GM18867 (cell line): ENCODE measurements around the gene PHTF2.
"Not testable (repeated sequence)": the region's sequence is repeated elsewhere in the genome, so short reads cannot be mapped to it uniquely, and the experiment has no call there.

Experiments
- ATAC-seq: cut with Tn5 transposase; IDR thresholded peaks from one replicate; pipeline ENCODE4 v1.9.1; 2021; ENCODE audit warnings: mild to moderate bottlenecking, moderate library complexity; ENCODE audit not compliant: unreplicated experiment

The PHTF2 gene

DNA sequence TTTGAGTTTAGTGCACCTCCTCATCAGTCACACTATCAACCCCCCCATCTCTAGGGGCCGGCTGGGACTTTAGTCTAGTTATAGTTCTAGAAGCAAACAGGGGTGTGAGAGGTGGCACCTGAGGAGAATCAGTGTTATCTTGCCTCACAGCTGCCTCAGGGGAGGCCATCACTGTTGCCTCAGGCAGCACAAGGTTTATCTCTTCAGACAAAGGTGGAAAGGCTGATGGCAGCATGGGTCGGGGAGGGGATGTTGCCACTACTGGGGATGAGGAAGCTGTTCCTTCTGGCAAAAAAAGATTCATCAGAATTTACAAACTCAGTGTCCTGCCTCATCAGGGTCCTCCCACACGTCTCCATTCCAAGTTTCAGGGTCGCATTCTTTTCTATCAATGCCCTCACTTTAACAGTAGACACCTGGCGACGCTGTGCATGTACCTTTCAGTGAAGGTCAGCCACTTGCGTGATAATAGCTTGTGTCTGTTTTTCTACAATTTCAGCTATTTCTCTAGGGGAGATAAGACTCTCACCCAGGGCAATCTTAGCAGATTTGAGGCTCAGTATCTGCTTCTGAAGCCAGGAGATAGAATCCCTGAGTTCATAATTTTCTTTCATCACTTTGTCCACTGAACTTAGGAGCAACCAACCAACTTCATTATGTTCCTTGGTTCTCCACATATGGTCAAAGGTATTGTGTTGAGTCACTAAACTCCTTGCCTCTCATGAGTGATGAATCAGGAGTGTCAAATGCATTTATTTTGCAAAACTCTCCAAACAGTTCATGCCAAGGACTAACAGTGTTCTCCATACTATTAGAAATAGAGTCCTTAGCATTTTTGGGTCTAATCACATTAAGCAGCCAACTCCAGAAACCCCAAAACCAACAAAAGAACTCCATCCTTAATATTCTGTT, 75.1 kb downstream of the PHTF2 start:
- not testable (repeated sequence) for ATAC-seq

DNA sequence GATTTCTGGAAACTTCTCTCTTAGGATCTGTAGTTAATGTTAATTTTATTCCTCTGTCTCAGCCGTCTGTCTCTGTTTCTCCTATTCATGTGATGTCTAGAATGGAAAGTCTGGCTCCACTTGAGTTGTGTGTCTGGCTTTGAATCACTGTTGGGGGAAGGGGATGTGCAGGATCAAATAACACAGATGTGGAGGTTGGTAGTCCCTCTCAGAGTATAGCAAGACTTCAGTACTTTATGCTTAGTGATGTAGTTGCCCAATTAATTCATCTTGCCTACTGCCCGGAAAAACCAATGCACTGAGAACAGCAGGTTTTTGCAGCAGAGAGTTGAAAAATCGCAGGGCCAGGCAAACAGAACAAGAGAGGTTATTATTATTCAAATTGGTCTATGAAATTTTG, 79.2 kb downstream of the PHTF2 start:
- ATAC-seq = no peak

DNA sequence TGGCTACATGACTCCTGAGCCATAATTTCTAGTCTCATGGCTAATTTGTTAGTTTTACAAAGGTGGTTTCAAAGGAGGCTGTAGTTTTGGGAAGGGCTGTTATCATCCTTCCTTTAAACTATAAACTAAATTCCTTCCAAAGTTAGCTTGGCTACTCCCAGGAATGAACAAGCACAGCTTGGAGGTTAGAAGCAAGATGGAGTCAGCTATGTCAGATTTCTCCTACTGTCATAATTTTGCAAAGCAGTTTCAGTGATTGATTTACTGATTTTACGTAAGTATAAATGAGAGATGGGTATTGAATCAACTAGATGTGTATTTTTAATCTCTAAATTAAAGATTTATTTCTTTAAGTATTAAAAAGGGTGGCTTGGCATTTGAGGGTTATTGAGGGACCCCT, 79.9 kb downstream of the PHTF2 start:
- ATAC-seq = no peak

DNA sequence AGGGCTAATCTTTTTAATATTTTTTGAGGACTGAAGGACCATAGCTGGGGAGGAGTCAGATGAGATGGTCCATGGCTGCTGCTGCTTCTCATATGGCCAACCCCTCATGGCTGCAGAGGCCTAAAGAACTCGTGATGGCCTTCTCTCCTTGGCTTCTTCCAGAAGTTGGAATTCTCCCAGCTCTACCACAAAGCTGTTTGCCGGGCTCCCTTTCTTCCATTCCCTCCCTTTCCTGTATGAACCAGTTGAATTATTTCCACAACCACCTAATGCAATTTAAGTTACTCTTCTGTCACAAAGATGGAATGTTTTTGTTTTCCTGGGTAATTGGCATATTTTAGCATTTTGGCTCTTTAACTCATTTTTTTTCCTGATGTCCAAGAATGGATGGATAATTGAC, 80.7 kb downstream of the PHTF2 start:
- ATAC-seq = no peak

DNA sequence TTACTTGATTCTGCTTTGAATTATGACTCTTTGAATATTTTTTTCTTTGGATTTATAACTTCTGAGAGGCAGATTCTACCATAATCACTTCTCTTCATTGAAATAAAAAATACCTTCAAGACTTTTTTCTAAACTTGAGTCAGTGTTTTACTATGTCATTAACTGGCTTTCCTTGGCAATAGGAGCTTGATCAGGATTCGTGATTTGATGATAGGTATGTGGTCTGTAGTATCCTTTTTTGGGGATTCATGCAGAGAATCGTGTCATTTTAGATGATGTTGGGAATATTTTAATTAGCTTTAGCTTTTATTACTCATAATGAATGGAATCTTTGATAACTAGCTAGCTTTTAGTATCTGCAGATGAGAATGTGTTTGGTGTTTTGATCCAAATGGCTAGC, 83.3 kb downstream of the PHTF2 start:
- ATAC-seq = no peak

DNA sequence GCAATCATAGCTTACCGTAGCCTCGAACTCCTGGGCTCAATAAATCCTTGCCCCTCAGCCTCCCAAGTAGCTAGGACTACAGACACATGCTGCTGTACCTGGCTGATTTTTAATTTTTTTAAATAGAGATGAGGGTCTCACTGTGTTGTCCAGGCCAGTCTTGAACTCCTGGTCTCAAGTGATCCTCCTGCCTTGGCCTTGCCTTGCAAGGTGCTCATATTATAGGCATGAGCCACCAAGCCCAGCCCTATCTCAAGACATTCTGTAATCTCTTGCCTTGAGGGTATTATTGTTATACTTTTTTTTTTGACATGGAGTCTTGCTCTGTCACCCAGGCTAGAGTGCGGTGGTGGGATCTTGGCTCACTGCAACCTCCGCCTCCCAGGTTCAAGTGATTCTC, 86.6 kb downstream of the PHTF2 start:
- no peak for ATAC-seq

DNA sequence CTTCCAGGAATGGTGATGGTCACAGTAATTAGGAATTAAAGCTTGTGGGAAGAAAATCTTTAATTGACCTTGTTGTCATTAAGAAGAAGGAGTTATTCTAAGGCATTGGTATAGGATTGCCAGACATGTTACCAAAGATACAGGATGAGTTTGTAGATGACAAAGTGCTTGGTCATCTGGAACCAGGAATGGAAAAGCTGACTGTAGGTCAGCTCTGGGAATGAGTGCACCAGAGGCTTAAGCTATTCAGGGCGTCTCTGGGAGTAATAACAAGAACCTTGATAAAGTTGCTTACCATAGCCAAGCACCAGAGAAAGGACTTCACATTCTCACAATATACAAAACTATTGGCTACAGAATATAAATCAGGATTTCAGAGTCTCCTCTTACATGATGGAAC, 89.0 kb downstream of the PHTF2 start:
- no peak for ATAC-seq

DNA sequence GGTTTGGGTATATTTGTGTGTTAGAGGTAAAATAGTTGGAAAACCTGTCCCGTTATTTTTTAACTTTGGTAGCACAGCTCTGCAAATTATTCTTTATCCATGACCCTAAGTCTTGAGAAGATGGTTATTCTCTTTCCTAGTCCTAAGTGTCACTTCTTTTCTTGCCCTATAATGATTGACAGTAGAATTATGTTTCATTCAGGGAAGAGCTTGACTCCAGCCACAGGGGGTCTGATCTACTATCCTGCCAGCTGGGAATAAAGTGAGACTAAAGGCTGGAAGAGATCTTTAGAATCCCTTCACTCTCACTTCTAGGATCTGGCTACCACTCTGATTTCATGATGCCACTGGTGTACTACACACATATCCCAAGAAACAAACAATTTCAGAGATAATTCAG, 90.4 kb downstream of the PHTF2 start:
- ATAC-seq = no peak

DNA sequence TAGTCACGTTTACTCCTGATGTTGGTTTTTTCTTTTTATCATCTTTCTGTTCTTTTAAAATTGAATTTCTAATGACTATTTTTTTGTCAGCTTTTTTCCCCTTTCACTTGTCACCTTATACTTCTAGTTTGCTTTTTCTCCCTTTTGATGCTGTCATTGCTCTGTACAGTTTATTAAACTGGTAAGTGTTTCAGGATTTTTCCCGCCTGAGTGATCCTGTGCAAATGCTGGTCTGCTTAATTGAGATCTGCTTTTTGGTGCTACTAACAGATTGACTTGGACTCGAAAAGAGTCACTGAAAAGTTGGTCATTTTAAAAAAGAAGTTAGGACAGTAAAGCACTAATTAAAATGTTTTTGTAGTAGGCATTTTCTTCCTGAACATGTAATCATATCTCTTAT, 95.2 kb downstream of the PHTF2 start:
- ATAC-seq = no peak

DNA sequence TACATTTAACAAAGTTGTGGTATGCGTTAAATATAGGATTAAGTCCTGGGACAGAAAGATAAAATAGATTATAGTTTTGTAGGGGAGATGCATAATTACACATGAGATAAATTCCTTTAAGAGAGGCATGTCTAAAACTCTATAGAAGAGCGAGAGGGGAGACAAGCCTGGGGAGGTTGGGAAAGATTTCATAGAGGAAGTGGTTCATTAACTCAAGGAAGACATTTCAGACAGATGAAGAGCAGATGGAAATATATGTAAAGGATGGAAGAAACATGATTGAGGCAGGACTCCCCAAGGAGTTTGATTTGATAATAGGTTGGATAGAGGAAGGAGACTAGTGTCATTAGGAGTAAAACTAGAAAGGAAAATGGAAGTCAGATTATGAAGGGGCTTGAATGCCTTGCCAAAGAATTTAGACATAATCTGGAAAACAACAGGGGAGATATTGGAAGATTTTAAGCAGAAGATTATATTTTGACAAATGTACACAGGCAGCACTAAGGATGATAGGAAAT, 96.1 kb downstream of the PHTF2 start:
- ATAC-seq = no peak

DNA sequence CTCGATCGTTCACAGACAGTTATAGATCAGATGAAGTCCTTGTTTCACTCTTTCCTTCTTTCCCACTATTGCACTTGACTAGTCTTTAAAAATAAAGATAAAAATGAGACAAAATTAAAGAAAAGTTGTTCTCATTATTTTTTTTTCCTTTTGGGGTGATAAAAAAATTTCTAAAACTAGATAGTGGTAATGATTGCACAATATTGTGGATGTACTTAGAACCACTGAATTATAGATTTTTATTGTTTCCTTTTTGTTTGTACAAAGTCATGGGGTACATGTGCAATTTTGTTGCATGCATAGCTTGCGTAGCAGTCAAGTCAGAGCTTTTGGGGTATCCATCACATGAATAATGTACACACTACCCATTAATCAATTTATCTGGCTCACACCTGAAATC, 97.3 kb downstream of the PHTF2 start:
- ATAC-seq = no peak

DNA sequence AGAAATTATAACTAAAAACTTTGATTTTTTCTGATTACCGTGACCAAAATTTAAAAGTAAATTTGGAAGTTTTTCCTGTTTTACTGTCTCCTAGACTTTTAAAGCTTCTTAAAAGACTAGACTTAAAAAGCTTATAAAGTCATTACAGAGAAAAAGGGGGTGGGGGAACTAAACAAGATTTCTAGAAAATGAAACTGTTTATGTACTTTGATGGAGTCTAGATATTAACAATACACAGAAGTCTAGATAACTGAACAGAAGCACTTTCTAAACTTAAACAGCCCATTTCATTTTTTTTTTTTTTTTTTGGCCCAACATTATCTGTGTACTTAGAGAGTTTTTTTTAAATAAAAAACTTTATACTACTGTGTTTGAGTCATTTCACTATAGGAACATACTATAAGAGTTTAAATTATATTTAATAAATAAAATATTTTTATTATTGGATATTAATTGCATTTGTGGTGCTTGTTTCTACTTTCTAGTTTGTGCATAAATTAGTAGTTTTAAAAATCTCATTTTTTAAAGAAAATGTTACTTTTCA, 98.5 kb downstream of the PHTF2 start:
- ATAC-seq = no peak

DNA sequence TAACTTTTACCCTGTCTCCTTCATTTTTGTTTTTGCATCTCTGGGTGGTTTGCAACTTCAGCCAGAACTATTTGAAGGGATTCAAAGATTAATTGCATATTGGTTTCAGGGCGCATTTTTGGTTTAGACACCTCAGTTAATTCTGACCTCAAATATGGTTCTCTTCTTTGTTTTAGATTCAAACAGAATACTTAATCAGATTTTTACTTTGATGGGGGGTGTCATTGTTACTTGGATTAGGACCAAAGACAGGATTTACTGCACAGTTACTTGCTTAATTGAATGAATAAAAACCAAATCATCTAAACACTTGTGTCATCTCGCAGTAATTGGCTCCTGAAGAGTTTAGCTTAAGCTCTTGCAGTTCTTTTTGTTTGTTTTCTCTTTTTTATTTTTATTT, 100.9 kb downstream of the PHTF2 start:
- no peak for ATAC-seq

DNA sequence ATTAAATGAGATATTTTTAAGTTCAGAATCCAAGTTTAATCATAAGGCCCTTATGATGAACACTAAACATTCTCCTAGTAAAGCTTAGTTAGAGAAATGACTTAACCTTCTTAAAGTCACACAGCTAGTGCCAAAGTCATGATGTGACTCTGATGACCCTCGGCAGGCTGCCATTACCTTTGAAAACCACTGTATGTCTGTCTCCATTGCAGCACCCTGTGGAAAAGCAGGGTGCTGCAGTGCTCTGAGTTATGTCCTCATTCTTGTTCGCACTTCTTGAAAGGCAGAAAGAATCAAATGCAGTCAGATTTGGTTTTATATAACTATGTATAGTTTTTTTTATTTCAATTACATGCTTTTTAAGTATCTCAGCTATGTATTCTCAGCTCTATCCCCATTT, 105.0 kb downstream of the PHTF2 start:
- no peak for ATAC-seq

DNA sequence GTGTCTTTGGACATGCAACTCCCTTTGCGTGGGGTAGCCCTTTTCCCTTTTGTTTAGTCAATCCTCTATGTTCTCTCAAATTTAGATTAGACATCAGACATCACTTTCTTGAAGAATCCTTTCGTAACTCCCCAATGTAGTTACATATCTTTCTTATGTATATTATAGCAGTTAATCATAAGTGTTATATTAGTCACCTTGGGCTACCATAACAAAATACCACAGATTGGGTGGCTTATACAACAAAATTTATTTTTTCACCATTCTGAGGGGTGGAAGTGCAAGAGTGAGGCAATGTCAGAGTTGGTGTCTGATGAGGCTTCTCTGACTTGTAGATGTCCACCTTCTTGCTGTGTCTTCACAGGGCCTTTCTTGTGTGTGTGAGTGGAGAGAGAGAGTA, 105.7 kb downstream of the PHTF2 start:
- ATAC-seq = no peak

DNA sequence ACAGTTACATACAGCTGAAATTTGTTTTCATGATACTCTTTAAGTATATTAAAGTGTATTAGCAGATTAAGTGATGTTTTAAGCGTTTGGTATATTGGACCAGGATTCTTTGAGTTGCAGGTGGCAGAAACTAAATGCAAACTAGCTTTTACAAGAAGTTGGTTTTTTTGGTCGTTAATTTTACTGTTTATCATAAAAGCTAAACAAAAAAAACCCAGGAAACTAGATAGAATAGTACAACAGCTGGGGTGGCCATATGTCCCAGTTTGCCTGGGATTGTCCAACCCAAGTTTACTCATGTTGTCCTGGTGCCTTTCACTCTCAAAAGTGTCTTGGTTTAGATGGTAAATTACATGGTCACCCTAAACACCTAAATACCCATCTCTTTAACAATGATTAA, 108.7 kb downstream of the PHTF2 start:
- ATAC-seq = no peak

DNA sequence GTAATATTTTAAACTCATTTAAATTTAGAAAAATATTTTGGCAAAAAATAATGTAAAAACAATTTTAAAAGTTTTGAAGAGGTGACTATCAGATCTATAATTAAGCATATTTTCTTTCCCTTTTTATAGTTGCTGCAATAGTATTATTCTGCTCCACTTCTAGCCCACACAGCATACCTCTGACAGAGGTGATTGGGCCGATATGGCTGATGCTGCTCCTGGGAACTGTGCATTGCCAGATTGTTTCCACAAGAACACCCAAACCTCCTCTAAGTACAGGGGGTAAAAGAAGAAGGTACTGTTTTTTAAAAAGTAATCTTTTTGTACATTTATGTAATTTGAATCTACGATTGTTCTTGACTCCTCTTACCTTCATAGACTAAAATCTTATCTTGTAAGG, 110.1 kb downstream of the PHTF2 start:
- ATAC-seq = no peak

DNA sequence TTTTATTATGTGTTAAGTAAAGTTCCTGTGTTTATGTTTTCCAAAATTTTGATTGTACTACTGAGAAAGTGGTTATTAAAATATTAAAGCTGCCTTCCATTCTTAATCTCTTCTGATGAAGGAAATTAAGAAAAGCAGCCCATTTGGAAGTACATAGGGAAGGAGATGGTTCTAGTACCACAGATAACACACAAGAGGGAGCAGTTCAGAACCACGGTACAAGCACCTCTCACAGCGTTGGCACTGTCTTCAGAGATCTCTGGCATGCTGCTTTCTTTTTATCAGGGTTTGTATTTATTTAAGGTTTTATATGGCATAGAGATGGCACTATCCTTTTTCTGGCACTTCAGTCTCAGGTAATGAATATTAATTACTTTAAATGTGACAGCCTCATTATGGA, 111.6 kb downstream of the PHTF2 start:
- no peak for ATAC-seq

DNA sequence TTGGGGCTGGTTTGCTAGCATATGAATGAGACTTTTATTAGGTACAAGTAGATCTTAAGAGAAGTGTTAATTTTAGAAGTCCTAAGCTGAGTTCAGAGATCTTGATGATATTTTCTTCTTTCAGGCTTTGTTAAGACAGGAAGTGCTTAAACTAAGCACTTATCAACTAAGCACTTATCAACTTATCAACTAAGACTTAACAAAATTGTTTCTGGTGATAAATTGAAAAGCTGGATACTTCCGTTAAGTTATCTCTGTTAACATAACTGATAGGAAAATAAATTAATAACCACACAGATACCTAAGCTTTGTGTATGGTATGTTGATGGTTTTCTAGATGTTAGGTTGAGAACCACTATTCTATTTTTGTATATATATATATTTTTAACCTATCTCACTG, 113.7 kb downstream of the PHTF2 start:
- no peak for ATAC-seq

DNA sequence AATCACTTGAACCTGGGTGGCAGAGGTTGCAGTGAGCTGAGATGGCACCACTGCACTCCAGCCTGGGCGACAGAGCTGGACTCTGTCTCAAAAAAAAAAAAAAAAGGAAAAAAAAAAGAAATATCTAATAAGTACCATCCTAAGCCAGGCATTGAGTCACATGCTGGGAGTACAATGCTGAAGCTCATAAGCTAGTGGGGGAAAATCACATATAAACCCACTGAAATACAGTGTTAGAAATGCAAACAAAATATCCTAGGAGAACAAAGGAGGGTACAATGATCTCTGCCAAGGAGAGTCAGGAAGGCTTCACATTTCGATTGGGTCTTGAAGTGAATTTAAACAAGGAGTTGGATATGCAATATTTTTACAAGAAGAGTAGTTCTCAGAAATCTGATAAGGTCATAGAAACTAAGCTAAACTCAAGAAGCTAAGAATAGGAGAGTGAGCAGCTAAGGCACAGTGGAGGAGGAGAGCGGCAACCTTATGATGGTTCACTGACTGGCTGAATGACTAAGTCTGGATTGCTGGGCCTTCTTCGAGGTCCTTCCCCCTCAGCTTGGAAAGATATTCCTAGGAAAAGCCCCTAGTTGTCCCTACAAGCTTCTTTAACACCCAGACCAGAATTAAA, 115.5 kb downstream of the PHTF2 start:
- no peak for ATAC-seq

DNA sequence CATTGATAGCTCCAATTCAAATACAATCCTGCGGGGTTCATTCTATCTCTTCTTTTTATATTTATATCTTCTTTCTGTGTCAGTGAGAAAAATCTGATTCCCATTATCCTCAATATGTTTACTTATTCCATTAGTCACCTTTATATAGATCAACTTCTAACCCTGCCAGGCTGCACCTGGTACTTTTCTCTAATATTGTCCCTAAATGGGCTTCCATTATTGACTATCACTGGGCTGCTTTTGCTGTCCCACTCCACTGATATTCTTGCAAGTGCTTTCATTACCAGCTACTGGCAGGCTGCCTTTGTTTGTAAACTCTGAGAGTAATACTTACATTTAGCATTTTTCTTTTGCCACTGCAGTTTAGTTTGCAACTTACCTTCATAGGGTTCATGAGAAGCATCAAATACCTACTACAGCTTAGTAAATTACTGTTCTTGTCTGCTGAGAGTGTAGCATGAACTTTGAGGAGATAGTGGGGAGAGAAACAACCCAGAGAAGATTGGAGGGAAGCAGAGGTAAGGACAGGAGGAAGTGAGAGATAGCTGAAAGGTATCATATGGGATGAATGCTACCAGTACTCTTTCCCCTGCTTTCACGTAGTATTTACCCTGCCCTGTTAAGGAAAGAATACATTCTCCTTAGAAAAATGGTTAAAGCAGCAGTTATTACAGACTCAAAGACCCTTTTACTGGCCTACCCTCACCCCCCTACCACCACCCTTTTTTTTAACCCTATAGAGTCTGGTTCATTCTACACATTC, 119.1 kb downstream of the PHTF2 start:
- no peak for ATAC-seq
